KBM-7 (cell line): ENCODE measurements around the gene CDCP1.

ENCODE experiments used
- DNase-seq: peaks from one replicate; pipeline ENCODE4 v3.0.0-alpha.2; 2015
- in situ Hi-C: fragments of 300-500 bp; cut with MboI; formaldehyde crosslinking; loops from 2 replicates; pipeline ENCODE4 v1.14.3; 2020; ENCODE audit warnings: low sequenced_read_pairs, low pct_unique_long_range_greater_than_20kb, mixed read lengths

The CDCP1 gene

DNA sequence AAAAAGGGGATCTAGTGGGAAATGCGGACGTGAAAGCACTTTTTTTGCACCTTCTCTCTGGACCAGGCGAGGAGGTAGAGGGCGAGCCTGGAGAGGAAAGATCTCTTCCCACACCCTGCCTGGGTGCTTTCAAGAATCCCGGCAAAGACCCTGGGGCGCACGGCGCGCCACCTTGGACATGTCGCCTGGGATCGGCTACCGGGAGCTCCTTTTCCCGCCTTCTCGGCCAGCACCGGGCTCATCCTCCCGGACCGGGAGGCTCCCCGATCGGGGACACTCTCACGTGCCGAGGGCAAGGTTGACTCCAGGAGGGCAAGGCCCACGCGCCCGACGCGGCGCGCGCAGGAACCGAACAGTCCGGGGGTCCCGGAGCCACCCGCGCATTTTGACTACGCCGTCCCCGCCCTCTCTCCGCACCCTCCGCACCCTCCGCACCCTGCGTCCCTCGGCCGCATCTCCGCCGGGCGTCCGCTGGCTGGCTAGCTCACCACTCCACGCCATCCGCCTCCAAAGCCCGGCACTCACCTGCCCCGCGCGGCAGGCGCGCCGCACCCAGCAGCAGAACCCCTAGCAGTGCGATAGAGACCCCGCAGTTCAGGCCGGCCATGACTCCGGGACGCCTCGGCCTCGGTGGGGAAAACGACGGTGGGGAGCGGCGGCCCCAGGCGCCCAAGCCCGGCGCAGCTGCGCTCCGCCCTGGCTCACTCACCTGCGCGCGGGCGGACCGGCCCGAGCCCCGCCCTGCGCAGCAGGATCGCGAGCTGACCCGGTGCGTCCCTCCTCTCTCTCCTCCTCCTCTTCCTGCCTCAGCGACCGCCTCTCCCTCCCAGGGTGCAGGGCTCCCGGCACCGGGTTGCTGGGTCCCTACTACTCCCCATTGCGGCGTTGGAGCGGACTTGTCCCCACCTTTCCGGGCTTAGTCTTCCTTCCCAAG is at the start of gene CDCP1:
Gene CDCP1 (minus strand): TSS at position 698 of the 934 bp plus-strand sequence. CDS start 91 bp downstream, at position 607.
- DNase-seq = no peak

GRCh38 chr3:45194791-45195190 is 48.6 kb upstream of the CDCP1 start:
- in situ Hi-C loops = no loop called here
- DNase-seq = no peak

More for the DNA sequence above, at the start of gene CDCP1:
- in situ Hi-C loops = no loop called here

DNA sequence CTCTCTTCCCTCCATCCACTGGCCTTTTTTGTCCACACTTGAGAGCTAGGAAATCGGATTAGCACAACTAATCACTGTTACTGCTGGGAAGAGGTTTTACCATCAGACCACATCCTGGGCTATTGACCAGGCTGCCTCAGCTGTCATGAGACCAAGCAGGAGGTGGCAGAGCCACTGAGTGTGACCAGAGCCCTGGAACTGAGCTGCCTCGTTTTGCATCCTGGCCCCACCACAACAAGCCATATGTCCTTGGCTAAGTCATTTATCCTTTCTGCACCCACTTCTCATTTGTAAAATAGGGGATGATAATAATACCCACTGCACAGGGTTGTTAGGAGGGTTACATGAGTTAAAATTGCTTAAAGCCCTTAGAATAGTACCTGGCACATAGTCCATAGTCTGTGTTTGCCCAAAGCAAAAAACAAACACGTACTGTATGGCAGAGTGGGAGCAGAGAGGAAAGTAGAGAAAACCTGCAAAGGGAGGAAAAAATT is 45.8 kb upstream of the CDCP1 start:
- in situ Hi-C loops = no loop called here
- DNase-seq = no peak

- in situ Hi-C loops = no loop called here
- DNase-seq = no peak
These were observed 45.2 kb upstream of the CDCP1 start for GRCh38 chr3:45191424-45191823.

DNA sequence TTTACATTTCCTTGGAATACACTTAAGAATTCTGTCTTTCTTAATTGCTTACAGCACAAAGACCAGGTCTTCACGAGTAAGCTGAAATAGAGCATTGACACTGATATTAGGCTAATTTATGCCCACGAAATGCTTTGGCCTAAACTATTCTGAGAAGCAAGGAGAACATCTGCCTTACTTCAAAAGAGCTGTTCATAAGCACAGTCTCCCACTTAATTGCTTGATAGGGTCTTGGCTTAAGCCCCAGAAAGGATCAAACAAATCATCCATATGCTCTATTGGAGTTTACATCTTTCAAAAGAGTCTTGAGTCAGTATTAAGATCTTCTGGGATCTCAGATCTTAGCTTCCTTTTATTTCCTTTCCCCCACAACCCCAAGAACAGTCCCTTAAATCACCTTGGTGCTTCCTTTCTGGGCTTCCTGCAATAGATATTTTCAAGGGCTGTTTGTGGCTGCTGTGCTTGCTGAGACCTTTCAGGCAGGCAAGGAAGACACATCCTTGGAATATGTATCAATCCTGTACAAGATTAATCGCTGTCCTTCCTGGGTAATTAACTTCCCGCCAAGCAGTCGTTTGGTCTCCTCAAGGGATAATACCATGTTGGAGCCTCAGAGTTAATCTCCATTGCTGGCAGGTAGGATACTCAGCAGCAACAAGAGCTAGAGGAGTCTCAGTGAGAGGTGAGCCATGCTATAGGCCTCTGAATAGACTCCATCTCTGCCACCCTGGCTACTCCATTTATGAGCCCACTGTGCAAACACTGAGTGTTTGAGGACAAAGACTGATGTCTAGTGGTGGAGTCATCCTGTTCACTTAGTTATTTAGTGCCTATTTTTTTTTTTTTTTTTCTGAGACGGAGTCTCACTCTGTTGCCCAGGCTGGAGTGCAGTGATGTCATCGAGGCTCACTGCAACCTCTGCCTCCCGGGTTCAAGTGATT is 42.8 kb upstream of the CDCP1 start:
- in situ Hi-C loops = no loop called here
- no peak for DNase-seq

- no peak for DNase-seq
- in situ Hi-C loops = no loop called here
These were observed 41.5 kb upstream of the CDCP1 start for GRCh38 chr3:45187694-45188141.

DNA sequence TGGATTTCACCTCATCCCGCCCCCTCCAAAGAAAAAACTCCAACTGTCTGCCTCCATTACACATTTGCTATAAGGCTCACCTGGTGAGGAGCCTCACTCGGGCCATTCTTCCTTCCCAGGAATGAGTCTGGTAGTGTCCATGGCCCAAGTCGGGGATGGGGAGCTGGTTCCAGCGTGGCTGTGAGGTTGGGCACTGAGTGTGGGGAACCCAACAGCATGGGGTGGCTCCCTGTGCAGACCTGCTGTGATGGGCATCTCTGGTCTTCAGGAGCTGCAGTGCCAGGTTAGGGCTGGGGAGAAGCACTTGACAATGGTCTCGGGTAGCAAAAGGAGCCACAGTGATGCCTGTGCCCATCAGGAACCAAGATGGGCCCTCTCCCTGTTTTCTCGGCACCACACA is 40.7 kb upstream of the CDCP1 start:
- in situ Hi-C loops = no loop called here
- DNase-seq = no peak

DNA sequence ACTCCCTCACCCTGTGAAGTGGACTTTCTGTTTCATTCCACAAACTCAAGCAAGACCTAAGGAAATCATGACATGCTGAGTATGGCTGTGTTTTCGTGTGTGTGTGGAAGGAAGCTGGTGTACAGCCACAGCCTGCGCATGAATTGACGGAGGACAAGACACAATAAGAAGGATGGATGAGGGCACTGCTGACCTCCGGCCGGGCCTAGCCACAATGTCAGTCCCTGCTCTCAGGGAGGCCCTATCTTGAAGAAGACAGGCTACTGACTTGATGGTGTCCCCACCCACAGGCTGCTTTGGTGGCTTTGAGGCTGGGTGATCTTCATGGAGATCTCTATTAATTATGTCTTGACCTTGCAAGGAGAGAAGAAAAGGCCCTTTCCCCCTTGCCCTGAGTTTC is 39.3 kb upstream of the CDCP1 start:
- in situ Hi-C loops = no loop called here
- DNase-seq = no peak

- no peak for DNase-seq
- in situ Hi-C loops = no loop called here
These were observed 38.9 kb upstream of the CDCP1 start for GRCh38 chr3:45185052-45185451.

GRCh38 chr3:45183872-45184262 is 37.7 kb upstream of the CDCP1 start:
- in situ Hi-C loops = no loop called here
- no peak for DNase-seq

GRCh38 chr3:45182915-45183871 is 37.0 kb upstream of the CDCP1 start:
- no peak for DNase-seq
- in situ Hi-C loops = no loop called here

DNA sequence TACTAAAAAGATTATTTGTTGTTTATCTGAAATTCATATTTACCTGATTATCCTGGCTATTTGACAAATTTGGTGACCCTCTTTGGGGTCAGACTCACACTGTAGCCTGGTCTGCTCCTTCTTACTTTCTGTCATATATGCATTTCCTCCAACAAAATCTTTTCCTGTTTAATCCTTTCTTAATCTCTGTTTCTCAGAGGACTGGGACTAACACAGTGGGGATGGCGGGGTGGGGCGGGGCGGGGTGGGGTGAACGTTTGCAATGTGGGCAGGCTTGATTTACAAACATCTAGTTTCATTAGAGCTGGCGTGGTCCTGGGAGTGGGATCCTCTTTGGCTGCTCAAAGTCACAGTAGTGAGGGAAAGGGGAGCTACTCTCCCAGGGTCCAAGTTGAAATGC is 35.3 kb upstream of the CDCP1 start:
- in situ Hi-C loops = no loop called here
- no peak for DNase-seq

GRCh38 chr3:45180899-45181298 is 34.7 kb upstream of the CDCP1 start:
- no peak for DNase-seq
- in situ Hi-C loops = no loop called here

DNA sequence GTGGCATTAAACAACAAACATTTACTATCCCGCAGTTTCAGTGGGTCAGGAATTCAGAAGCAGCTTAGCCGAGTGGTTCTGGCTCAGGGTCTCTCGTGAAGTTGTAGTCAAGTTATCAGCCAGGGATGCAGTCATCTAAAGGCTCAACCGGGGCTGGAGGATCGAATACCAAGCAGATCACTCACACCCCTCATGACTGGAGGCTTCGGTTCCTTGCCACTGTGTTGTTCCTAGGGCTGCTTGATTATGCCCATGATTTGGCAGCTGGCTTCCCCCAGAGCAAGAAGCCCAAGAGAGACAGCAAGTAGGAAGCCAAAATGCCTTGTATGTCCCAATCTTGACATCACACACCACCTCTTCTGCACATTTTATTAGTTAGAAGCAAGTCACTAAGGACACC is 33.9 kb upstream of the CDCP1 start:
- in situ Hi-C loops = no loop called here
- no peak for DNase-seq

DNA sequence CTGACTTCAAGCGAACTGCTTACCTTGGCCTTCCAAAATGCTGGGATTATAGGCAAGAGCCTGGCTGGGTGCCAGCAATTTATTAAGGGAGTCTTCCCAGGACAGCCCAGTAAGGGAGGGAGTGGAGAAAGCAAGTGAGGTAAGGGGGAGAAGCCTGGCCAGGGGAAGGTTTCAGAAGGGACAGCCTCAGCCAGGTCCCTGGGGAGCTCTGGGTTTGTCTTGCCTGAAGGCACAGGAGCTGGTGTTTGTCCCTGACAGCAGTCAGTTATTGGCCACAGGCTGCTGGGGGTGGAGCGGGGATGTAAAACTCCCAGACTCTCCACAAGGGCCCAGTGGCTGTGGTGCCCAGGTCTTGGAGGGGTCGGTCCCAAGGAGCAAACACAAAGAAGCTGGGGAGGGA is 33.0 kb upstream of the CDCP1 start:
- in situ Hi-C loops = no loop called here
- no peak for DNase-seq

DNA sequence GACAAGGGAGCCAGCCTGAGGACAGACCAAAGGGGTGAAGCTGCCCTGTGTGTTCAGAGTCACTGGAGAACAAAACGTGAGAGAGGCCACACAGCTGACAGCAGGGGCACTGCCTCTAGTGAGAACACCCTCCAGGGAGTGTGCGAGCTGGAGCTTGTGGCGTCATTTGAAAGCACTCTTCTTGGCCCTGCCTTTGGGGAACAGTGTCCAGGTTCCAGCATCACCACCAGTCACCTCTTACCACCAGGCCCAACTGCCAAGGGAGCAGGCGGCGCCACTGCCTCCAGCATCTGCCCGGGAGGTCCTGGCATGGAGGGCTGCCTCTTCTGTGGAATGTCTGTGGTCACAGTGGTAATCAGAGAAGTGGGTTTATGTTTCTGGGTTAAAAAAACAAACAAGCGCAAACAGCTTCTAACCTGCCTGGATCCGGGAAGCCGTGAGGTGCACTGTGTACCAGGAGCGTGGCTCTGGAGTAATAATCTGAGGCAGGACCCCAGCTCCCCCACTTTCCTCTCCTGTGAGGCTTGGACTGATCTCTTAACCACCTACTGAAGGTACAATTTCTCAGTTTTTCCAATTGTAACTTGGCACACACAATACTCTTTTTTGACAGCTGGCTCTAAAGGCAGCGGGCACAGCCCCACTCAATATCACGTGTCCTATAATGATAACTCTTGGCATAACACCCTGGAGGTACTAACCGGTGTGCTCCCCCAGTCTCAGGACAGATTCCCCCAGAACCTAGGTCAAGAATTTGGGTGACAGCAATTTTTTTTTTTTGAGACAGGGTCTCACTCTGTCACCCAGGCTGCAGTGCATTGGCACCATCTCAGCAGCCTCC is 32.2 kb upstream of the CDCP1 start:
- in situ Hi-C loops = no loop called here
- DNase-seq = no peak

GRCh38 chr3:45176912-45177311 is 30.7 kb upstream of the CDCP1 start:
- in situ Hi-C loops = no loop called here
- DNase-seq = no peak

GRCh38 chr3:45174234-45174633 is 28.1 kb upstream of the CDCP1 start:
- in situ Hi-C loops = no loop called here

More at GRCh38 chr3:45174234-45174633, 28.1 kb upstream of the CDCP1 start:
- DNase-seq = no peak
